ENCODE data around the gene CNST. TPM values are rescaled to one million over a fixed set of nuclear protein-coding genes. Genes with fewer than 3 reads are reported as not detected.

CNST gene
- total RNA-seq, 1 experiment from 2014 or later, result 21.0 TPM

GRCh38 chr1:246571953-246572352, 5.7 kb downstream of the CNST start:
- H3K4me3 ChIP-seq (ENCODE audit: low read depth, low read length, poor library complexity, severe bottlenecking), result no peak overlapping the region
- ChIA-PET CTCF (no interaction called here), POLR2A (ENCODE audit: low non-redundant PET) (no interaction called here)
- H3K27me3 ChIP-seq (replicated peaks; ENCODE audit: insufficient read depth, low read depth, low read length, poor library complexity), result no peaks in the 10 kb centered on the region
- H3K36me3 ChIP-seq (ENCODE audit: insufficient read depth, low read length, poor library complexity, severe bottlenecking), result no peaks in the 10 kb centered on the region
- intact Hi-C loops (cut with micrococcal nuclease; ENCODE audit: unreplicated experiment), result no loop called here
- TF ChIP-seq EZH2 (IDR thresholded peaks at IDR 0.05; ENCODE audit: borderline replicate concordance, low read depth, low read length, poor library complexity, severe bottlenecking), result no peak
- no peak for TF ChIP-seq CTCF (conservative IDR thresholded peaks at IDR 0.05; ENCODE audit: low read depth, low read length)
- H3K4me1 ChIP-seq (ENCODE audit: insufficient read depth, low read length, poor library complexity, severe bottlenecking), result peaks cover 23% of the 10 kb centered on the region
- no TSS peak for BruUV-seq (replicated peaks)
- H3K9me3 ChIP-seq (ENCODE audit: low read depth, low read length, poor library complexity, severe bottlenecking), result no peaks in the 10 kb centered on the region
- H3K27ac ChIP-seq (ENCODE audit: low read depth, low read length, poor library complexity, severe bottlenecking), result no peak overlapping the region
- no peak for DNase-seq (ENCODE audit: low spot score)

DNA sequence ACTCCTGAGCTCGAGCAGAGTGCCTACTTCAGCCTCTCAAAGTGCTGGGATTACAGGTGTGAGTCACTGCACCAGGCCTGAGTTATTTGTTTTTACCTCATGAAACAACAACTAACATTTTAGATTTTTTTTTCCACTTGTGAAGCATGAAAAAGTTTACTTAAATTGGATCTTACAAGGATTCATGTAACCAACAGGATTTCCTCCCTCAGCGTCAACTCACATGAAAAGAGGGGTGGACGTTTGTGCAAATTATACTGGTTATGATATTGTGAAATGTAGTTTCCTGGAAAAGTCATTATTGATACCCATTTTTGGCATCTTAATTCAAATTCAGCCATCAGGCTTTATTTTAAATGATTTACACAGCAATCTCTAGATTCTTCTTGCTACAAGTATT, 6.5 kb downstream of the CNST start:
- CTCF ChIA-PET, result no interaction called here
- no peak for DNase-seq (ENCODE audit: low spot score)
- POLR2A ChIA-PET (ENCODE audit: low non-redundant PET), result no interaction called here
- no peaks in the 10 kb centered on the region for H3K36me3 ChIP-seq (ENCODE audit: insufficient read depth, low read length, poor library complexity, severe bottlenecking)
- intact Hi-C loops (cut with micrococcal nuclease; ENCODE audit: unreplicated experiment), result no loop called here
- H3K9me3 ChIP-seq (ENCODE audit: low read depth, low read length, poor library complexity, severe bottlenecking), result no peaks in the 10 kb centered on the region
- no peak overlapping the region for H3K4me3 ChIP-seq (ENCODE audit: low read depth, low read length, poor library complexity, severe bottlenecking)
- H3K4me1 ChIP-seq (ENCODE audit: insufficient read depth, low read length, poor library complexity, severe bottlenecking), result peaks cover 23% of the 10 kb centered on the region
- H3K27ac ChIP-seq (ENCODE audit: low read depth, low read length, poor library complexity, severe bottlenecking), result no peak overlapping the region
- TF ChIP-seq EZH2 (IDR thresholded peaks at IDR 0.05; ENCODE audit: borderline replicate concordance, low read depth, low read length, poor library complexity, severe bottlenecking) (no peak), CTCF (conservative IDR thresholded peaks at IDR 0.05; ENCODE audit: low read depth, low read length) (no peak)
- H3K27me3 ChIP-seq (replicated peaks; ENCODE audit: insufficient read depth, low read depth, low read length, poor library complexity), result no peaks in the 10 kb centered on the region
- BruUV-seq (replicated peaks), result no TSS peak

DNA sequence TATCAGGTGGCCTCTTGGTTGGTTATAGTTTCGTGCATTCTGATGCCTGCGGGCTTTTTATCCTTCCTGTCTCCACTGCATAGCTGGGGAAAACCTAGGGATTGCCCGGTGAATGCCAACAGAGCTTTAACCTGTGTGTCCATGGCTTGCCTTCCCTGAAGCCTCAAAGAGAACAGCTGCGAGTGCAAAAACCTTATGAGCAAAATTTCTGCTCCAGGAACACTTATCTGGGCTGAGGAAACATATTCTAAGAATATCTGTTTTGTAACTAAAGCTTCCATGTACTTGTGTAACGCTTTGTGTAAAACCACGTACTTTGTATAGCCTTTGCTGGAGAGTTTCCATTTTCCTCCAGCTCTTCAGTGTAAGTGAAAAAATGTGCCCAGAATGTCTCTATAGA, 7.2 kb downstream of the CNST start:
- intact Hi-C loops (cut with micrococcal nuclease; ENCODE audit: unreplicated experiment), result no loop called here
- Histone ChIP-seq H3K27ac (ENCODE audit: low read depth, low read length, poor library complexity, severe bottlenecking) (no peak overlapping the region), H3K27me3 (replicated peaks; ENCODE audit: insufficient read depth, low read depth, low read length, poor library complexity) (no peaks in the 10 kb centered on the region), H3K36me3 (ENCODE audit: insufficient read depth, low read length, poor library complexity, severe bottlenecking) (no peaks in the 10 kb centered on the region), H3K4me3 (ENCODE audit: low read depth, low read length, poor library complexity, severe bottlenecking) (no peak overlapping the region), H3K4me1 (ENCODE audit: insufficient read depth, low read length, poor library complexity, severe bottlenecking) (peaks cover 18% of the 10 kb centered on the region), H3K9me3 (ENCODE audit: low read depth, low read length, poor library complexity, severe bottlenecking) (no peaks in the 10 kb centered on the region)
- BruUV-seq (replicated peaks), result no TSS peak
- ChIA-PET POLR2A (ENCODE audit: low non-redundant PET) (no interaction called here), CTCF (no interaction called here)
- no peak for DNase-seq (ENCODE audit: low spot score)
- TF ChIP-seq CTCF (conservative IDR thresholded peaks at IDR 0.05; ENCODE audit: low read depth, low read length), result no peak
- TF ChIP-seq EZH2 (IDR thresholded peaks at IDR 0.05; ENCODE audit: borderline replicate concordance, low read depth, low read length, poor library complexity, severe bottlenecking), result no peak

Data from A673 (cell line).